PC-9 (cell line): ENCODE measurements around the gene GIMAP8.

Experiments used
- EZH2 ChIP-seq: fragments of 200-600 bp; sonication (generic); IDR thresholded peaks from 2 replicates; pipeline ENCODE4 v1.8.0; 2017; ENCODE audit warnings: antibody characterized with exemption, low read depth
- TF ChIP-seq, protein P1 (sequence below): fragments of 200-600 bp; sonication (generic); conservative IDR thresholded peaks from 2 replicates; pipeline ENCODE4 v1.6.1; 2017; ENCODE audit warnings: mixed run types, antibody characterized with exemption, mild to moderate bottlenecking, moderate library complexity

DNA sequence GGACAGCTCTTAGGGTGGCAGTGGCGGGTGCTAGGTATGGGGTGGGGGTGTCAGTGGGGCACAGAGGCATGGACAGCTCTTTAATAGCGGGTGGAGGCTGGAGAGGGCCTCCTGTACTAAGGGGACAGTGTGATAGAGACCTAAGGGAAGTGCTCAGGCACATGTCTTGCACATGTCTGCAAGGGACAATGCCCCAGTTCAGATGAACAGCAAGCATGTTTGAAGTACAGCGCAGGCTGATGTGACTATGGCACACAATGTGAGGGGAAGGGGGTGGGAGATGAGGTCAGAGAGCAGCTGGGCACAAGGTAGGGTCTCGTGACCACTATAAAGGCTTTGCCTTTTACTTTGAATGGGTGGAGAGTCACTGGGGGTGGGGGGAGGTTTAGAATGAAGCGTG is 3.5 kb downstream of the GIMAP8 start:
- no peak for TF ChIP-seq EZH2
- TF ChIP-seq, protein P1, sequence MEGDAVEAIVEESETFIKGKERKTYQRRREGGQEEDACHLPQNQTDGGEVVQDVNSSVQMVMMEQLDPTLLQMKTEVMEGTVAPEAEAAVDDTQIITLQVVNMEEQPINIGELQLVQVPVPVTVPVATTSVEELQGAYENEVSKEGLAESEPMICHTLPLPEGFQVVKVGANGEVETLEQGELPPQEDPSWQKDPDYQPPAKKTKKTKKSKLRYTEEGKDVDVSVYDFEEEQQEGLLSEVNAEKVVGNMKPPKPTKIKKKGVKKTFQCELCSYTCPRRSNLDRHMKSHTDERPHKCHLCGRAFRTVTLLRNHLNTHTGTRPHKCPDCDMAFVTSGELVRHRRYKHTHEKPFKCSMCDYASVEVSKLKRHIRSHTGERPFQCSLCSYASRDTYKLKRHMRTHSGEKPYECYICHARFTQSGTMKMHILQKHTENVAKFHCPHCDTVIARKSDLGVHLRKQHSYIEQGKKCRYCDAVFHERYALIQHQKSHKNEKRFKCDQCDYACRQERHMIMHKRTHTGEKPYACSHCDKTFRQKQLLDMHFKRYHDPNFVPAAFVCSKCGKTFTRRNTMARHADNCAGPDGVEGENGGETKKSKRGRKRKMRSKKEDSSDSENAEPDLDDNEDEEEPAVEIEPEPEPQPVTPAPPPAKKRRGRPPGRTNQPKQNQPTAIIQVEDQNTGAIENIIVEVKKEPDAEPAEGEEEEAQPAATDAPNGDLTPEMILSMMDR: no peak
